GM21360 (cell line): ENCODE results near the gene PACSIN2.
A peak's percentile ranks its signal among the peaks of the same experiment; 100 is the strongest.
"Not testable (repeated sequence)": the region's sequence is repeated elsewhere in the genome, so short reads cannot be mapped to it uniquely, and the experiment has no call there.

Experiments
- ATAC-seq: cut with Tn5 transposase; IDR thresholded peaks from one replicate; pipeline ENCODE4 v1.9.1; 2021; ENCODE audit warnings: mild to moderate bottlenecking, moderate library complexity; ENCODE audit not compliant: unreplicated experiment

The PACSIN2 gene

GRCh38 chr22:42950281-42950680 is 64.7 kb downstream of the PACSIN2 start:
- no peak for ATAC-seq

- ATAC-seq: no peak
These were observed 65.8 kb downstream of the PACSIN2 start for GRCh38 chr22:42949159-42949558.

GRCh38 chr22:42948294-42948693 is 66.7 kb downstream of the PACSIN2 start:
- no peak for ATAC-seq

- no peak for ATAC-seq
These were observed 67.5 kb downstream of the PACSIN2 start for GRCh38 chr22:42947211-42947990.

GRCh38 chr22:42946546-42947198 is 68.3 kb downstream of the PACSIN2 start:
- ATAC-seq: no peak

- no peak for ATAC-seq
These were observed 69.2 kb downstream of the PACSIN2 start for GRCh38 chr22:42945736-42946135.

GRCh38 chr22:42945027-42945426 is 69.9 kb downstream of the PACSIN2 start:
- no peak for ATAC-seq

GRCh38 chr22:42944409-42944808 is 70.5 kb downstream of the PACSIN2 start:
- ATAC-seq: no peak

- ATAC-seq: no peak
These were observed 71.0 kb downstream of the PACSIN2 start for GRCh38 chr22:42943981-42944380.

GRCh38 chr22:42942351-42942750 is 72.6 kb downstream of the PACSIN2 start:
- ATAC-seq: no peak

- ATAC-seq: no peak
These were observed 74.9 kb downstream of the PACSIN2 start for GRCh38 chr22:42939941-42940653.

- no peak for ATAC-seq
These were observed 75.5 kb downstream of the PACSIN2 start for GRCh38 chr22:42939451-42939881.

GRCh38 chr22:42938976-42939375 is 76.0 kb downstream of the PACSIN2 start:
- no peak for ATAC-seq

- ATAC-seq: no peak
These were observed 76.5 kb downstream of the PACSIN2 start for GRCh38 chr22:42938449-42938848.

- peak; percentile 38 for ATAC-seq
These were observed 77.6 kb downstream of the PACSIN2 start for GRCh38 chr22:42937164-42937843.

GRCh38 chr22:42936680-42937079 is 78.3 kb downstream of the PACSIN2 start:
- ATAC-seq: not testable (repeated sequence)

GRCh38 chr22:42934338-42934737 is 80.6 kb downstream of the PACSIN2 start:
- no peak for ATAC-seq

- no peak for ATAC-seq
These were observed 81.4 kb downstream of the PACSIN2 start for GRCh38 chr22:42933485-42934091.

GRCh38 chr22:42932857-42933484 is 82.0 kb downstream of the PACSIN2 start:
- no peak for ATAC-seq

GRCh38 chr22:42932197-42932519 is 82.8 kb downstream of the PACSIN2 start:
- ATAC-seq: no peak
